ENCODE data around the gene ANKRD28.
"Not testable (repeated sequence)": the region's sequence is repeated elsewhere in the genome, so short reads cannot be mapped to it uniquely, and the experiment has no call there.

The ANKRD28 gene

GRCh38 chr3:15803921-15804320 is 6.1 kb upstream of the ANKRD28 start:
- DNase-seq (ENCODE audit: low read depth in 2 of 2) = no peak

GRCh38 chr3:15801298-15801697 is 3.5 kb upstream of the ANKRD28 start:
- DNase-seq (ENCODE audit: low read depth in 2 of 2) = no peak

- DNase-seq (ENCODE audit: low read depth in 2 of 2) = no peak
These were observed 3.0 kb upstream of the ANKRD28 start for GRCh38 chr3:15800780-15801179.

GRCh38 chr3:15800327-15800726 is 2.5 kb upstream of the ANKRD28 start:
- DNase-seq (ENCODE audit: low read depth in 2 of 2) = no peak

GRCh38 chr3:15798533-15799245 is 910 bp upstream of the ANKRD28 start:
- no peak for DNase-seq (ENCODE audit: low read depth in 2 of 2)

GRCh38 chr3:15796771-15797641 is 773 bp downstream of the ANKRD28 start:
- no peak for DNase-seq (ENCODE audit: low read depth in 2 of 2)

GRCh38 chr3:15796331-15796730 is 1.4 kb downstream of the ANKRD28 start:
- DNase-seq (ENCODE audit: low read depth in 2 of 2) = no peak

GRCh38 chr3:15795651-15796308 is 2.0 kb downstream of the ANKRD28 start:
- DNase-seq (ENCODE audit: low read depth in 2 of 2) = no peak

- no peak for DNase-seq (ENCODE audit: low read depth in 2 of 2)
These were observed 2.7 kb downstream of the ANKRD28 start for GRCh38 chr3:15794842-15795650.

- DNase-seq (ENCODE audit: low read depth in 2 of 2) = no peak
These were observed 3.4 kb downstream of the ANKRD28 start for GRCh38 chr3:15794303-15794771.

- no peak for DNase-seq (ENCODE audit: low read depth in 2 of 2)
These were observed 6.3 kb downstream of the ANKRD28 start for GRCh38 chr3:15791525-15791924.

- DNase-seq (ENCODE audit: low read depth in 2 of 2) = no peak
These were observed 9.8 kb downstream of the ANKRD28 start for GRCh38 chr3:15787941-15788340.

- no peak for DNase-seq (ENCODE audit: low read depth in 2 of 2)
These were observed 10.3 kb downstream of the ANKRD28 start for GRCh38 chr3:15787526-15787925.

- no peak for DNase-seq (ENCODE audit: low read depth in 2 of 2)
These were observed 14.3 kb downstream of the ANKRD28 start for GRCh38 chr3:15783361-15783969.

- no peak for DNase-seq (ENCODE audit: low read depth in 2 of 2)
These were observed 15.3 kb downstream of the ANKRD28 start for GRCh38 chr3:15782429-15782828.

GRCh38 chr3:15781637-15782402 is 16.0 kb downstream of the ANKRD28 start:
- no peak for DNase-seq (ENCODE audit: low read depth in 2 of 2)

GRCh38 chr3:15781131-15781530 is 16.6 kb downstream of the ANKRD28 start:
- DNase-seq (ENCODE audit: low read depth in 2 of 2) = no peak

GRCh38 chr3:15779111-15779510 is 18.7 kb downstream of the ANKRD28 start:
- DNase-seq (ENCODE audit: low read depth in 2 of 2) = no peak

- no peak for DNase-seq (ENCODE audit: low read depth in 2 of 2)
These were observed 19.4 kb downstream of the ANKRD28 start for GRCh38 chr3:15778332-15778858.

GRCh38 chr3:15774931-15775560 is 22.7 kb downstream of the ANKRD28 start:
- DNase-seq (ENCODE audit: low read depth in 2 of 2) = not testable (repeated sequence)
